Nephron progenitor cell (in vitro differentiated cells): ENCODE results near the gene HIVEP2.

ENCODE experiments used
- DNase-seq: peaks from one replicate; pipeline ENCODE4 v3.0.0; 2021
- H3K27ac Mint-ChIP-seq: 2 replicates; pipeline ENCODE4 v1.8.0; 2021; ENCODE audit warnings: mild to moderate bottlenecking, moderate library complexity, mixed read lengths
- H3K27me3 Mint-ChIP-seq: 2 replicates; pipeline ENCODE4 v1.8.0; 2021; ENCODE audit warnings: mild to moderate bottlenecking, low read depth, mixed read lengths; ENCODE audit not compliant: poor library complexity
- H3K36me3 Mint-ChIP-seq: 2 replicates; pipeline ENCODE4 v1.8.0; 2021; ENCODE audit warnings: low read depth, mixed read lengths
- H3K4me1 Mint-ChIP-seq: 2 replicates; pipeline ENCODE4 v1.8.0; 2021; ENCODE audit warnings: mixed read lengths
- H3K4me3 Mint-ChIP-seq: 2 replicates; pipeline ENCODE4 v1.8.0; 2021; ENCODE audit warnings: mild to moderate bottlenecking, moderate library complexity, mixed read lengths
- H3K9me3 Mint-ChIP-seq: 2 replicates; pipeline ENCODE4 v1.8.0; 2021; ENCODE audit warnings: mild to moderate bottlenecking, moderate library complexity, mixed read lengths
- TF ChIP-seq, protein P1 (sequence below): fragments of 200-600 bp; sonication (generic); IDR thresholded peaks from 2 replicates; pipeline ENCODE4 v1.5.0; 2021; ENCODE audit warnings: antibody characterized with exemption

HIVEP2 gene

DNA sequence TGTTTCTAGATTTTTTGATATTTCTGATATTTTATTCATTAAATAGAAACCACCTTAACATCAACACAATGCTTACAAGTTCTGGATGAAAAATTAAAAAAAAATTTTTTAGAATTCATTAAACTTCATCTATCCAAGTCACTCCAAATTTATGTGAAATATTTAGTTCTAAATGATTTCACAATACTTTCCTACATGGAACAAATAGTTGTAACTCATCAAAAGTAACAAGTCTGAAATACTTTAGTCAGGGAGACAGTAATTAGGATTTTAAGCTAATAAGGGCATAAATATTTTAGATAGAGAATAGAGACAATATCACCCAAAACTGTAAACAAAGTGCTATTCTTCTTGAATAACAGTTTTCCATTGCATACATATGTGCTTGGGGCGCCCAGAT is 147.8 kb downstream of the HIVEP2 start:
- no peak overlapping the region for H3K27ac Mint-ChIP-seq

DNA sequence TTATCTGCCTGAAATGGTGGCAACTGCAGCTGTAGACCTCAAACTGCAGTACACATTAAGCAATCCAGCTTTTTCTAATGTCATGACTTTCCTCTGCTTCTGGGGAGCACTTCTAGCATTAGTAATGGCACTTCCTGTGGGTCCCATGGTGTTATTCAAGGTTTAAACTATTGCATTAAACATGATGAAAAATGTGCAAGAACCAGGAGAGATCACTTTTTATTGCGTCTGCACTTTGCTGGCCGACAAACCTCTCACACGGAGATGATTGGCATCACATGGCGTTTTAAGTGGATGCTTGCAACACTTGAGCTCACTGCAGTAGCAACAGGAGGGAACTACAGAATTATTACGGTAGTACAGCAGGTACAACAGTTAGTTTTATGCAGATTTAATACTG is 148.4 kb downstream of the HIVEP2 start:
- Mint-ChIP-seq H3K27ac (no peak overlapping the region), H3K36me3 (no peaks in the 10 kb centered on the region), H3K4me3 (no peak overlapping the region), H3K9me3 (no peaks in the 10 kb centered on the region), H3K4me1 (peaks cover 4% of the 10 kb centered on the region), H3K27me3 (no peaks in the 10 kb centered on the region)
- TF ChIP-seq, protein P1, sequence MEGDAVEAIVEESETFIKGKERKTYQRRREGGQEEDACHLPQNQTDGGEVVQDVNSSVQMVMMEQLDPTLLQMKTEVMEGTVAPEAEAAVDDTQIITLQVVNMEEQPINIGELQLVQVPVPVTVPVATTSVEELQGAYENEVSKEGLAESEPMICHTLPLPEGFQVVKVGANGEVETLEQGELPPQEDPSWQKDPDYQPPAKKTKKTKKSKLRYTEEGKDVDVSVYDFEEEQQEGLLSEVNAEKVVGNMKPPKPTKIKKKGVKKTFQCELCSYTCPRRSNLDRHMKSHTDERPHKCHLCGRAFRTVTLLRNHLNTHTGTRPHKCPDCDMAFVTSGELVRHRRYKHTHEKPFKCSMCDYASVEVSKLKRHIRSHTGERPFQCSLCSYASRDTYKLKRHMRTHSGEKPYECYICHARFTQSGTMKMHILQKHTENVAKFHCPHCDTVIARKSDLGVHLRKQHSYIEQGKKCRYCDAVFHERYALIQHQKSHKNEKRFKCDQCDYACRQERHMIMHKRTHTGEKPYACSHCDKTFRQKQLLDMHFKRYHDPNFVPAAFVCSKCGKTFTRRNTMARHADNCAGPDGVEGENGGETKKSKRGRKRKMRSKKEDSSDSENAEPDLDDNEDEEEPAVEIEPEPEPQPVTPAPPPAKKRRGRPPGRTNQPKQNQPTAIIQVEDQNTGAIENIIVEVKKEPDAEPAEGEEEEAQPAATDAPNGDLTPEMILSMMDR, result no peak
- no peak for DNase-seq

More for the DNA sequence above, 147.8 kb downstream of the HIVEP2 start:
- H3K4me1 Mint-ChIP-seq, result peaks cover 4% of the 10 kb centered on the region
- H3K36me3 Mint-ChIP-seq, result no peaks in the 10 kb centered on the region
- H3K4me3 Mint-ChIP-seq, result no peak overlapping the region
- TF ChIP-seq, protein P1, result no peak
- H3K27me3 Mint-ChIP-seq, result no peaks in the 10 kb centered on the region
- H3K9me3 Mint-ChIP-seq, result no peaks in the 10 kb centered on the region
- DNase-seq, result no peak

GRCh38 chr6:142796024-142796423 is 149.0 kb downstream of the HIVEP2 start:
- no peak overlapping the region for H3K27ac Mint-ChIP-seq
- no peaks in the 10 kb centered on the region for H3K27me3 Mint-ChIP-seq
- TF ChIP-seq, protein P1, result no peak
- no peaks in the 10 kb centered on the region for H3K9me3 Mint-ChIP-seq
- no peak for DNase-seq
- no peaks in the 10 kb centered on the region for H3K36me3 Mint-ChIP-seq
- peaks cover 3% of the 10 kb centered on the region for H3K4me1 Mint-ChIP-seq
- H3K4me3 Mint-ChIP-seq, result no peak overlapping the region

DNA sequence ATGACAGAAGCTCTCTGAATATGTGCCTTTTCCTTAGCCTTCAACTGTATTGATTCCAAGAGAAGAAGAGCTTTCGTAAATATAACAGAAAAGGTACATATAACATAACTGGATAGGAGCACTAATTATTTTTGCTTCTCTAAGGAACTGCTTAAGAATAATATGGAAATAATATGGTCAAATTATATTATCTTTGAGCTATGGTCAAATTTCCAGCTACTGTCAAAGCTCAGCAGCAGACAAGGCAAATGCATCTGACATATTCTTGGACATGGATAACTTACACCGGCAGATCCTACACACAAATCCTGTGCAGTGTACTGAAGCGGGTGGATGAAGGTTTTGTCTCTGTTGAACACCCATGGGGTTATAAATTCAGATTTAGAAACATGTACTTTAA is 150.6 kb downstream of the HIVEP2 start:
- TF ChIP-seq, protein P1, result no peak
- Mint-ChIP-seq H3K9me3 (no peaks in the 10 kb centered on the region), H3K4me1 (no peaks in the 10 kb centered on the region), H3K36me3 (no peaks in the 10 kb centered on the region), H3K27ac (no peak overlapping the region), H3K4me3 (no peak overlapping the region), H3K27me3 (no peaks in the 10 kb centered on the region)
- no peak for DNase-seq

- Mint-ChIP-seq H3K4me1 (no peaks in the 10 kb centered on the region), H3K27me3 (no peaks in the 10 kb centered on the region), H3K9me3 (no peaks in the 10 kb centered on the region), H3K27ac (no peak overlapping the region), H3K4me3 (no peak overlapping the region), H3K36me3 (no peaks in the 10 kb centered on the region)
- TF ChIP-seq, protein P1, result no peak
- no peak for DNase-seq
These were observed 154.7 kb downstream of the HIVEP2 start for GRCh38 chr6:142790257-142790656.

DNA sequence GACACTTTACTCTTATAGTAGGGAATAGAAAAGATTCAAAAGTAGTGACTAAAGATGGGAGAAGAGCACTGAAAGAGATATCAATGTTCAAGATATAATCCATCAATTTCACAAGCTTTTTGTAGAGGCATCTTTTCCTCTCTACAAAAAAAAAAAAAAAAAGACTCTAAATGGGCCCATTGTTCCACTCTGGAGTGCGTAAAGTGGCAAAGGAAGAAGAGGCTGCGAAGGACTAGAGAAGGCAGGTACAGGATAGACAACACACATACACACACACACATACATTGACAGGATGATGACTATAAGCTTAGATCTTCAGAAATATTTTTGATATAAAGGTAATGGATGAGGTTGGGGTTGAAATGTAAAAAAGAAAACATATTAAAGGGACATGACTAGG is 157.6 kb downstream of the HIVEP2 start:
- H3K4me3 Mint-ChIP-seq, result no peak overlapping the region
- TF ChIP-seq, protein P1, result no peak
- H3K9me3 Mint-ChIP-seq, result no peaks in the 10 kb centered on the region
- H3K36me3 Mint-ChIP-seq, result no peaks in the 10 kb centered on the region
- no peak overlapping the region for H3K27ac Mint-ChIP-seq
- H3K27me3 Mint-ChIP-seq, result no peaks in the 10 kb centered on the region
- no peak for DNase-seq
- no peaks in the 10 kb centered on the region for H3K4me1 Mint-ChIP-seq
